B cell (primary cell): Measurements from ENCODE around the gene C3. TPM values are rescaled to one million over a fixed set of nuclear protein-coding genes. Genes with fewer than 3 reads are reported as not detected.
"Not testable (repeated sequence)": the region's sequence is repeated elsewhere in the genome, so short reads cannot be mapped to it uniquely, and the experiment has no call there.

Source experiments
- ATAC-seq: fragments of 200-7000 bp; cut with Tn5 transposase; one replicate; pipeline ENCODE4 v1.10.0; 2021; ENCODE audit warnings: low read depth, mild to moderate bottlenecking, moderate number of reproducible peaks, moderate library complexity
- CTCF ChIA-PET: fragments of 350-600 bp; sonication (Branson Sonifier 250); formaldehyde crosslinking; loops from one replicate; lab custom pipeline; 2021; ENCODE audit warnings: antibody characterized with exemption, inconsistent platforms; lab: Charles Lee
- POLR2A ChIA-PET: fragments of 350-600 bp; sonication (Branson Sonifier 250); formaldehyde crosslinking; loops from one replicate; lab custom pipeline; 2021; ENCODE audit warnings: antibody characterized with exemption; lab: Charles Lee
- DNase-seq: peaks from one replicate; pipeline ENCODE4 v3.0.0; 2013
- H2AFZ ChIP-seq: 2 replicates; pipeline ENCODE4 v1.6.1; 2012; ENCODE audit warnings: mild to moderate bottlenecking, low read depth, low read length; ENCODE audit not compliant: insufficient read depth, poor library complexity, severe bottlenecking
- H3K27ac ChIP-seq, 2 donors: 1 replicate in 1 of 2; 2 replicates in 1 of 2; pipeline ENCODE4 v1.5.1; 2012 to 2013; ENCODE audit warnings: low read length in 2 of 2, mild to moderate bottlenecking in 2 of 2, moderate library complexity in 1 of 2
- H3K27me3 ChIP-seq, 4 experiments: fragments of 200-600 bp in 1 of 4; sonication (generic) in 1 of 4; replicated peaks in 1 of 4; 1 replicate in 2 of 4; 2 replicates in 2 of 4; pipeline versions ENCODE4 v1.6.1 to v1.7.0; 2013 to 2016; ENCODE audit warnings: low read length in 3 of 4, mild to moderate bottlenecking in 2 of 4, mixed read lengths in 1 of 4, moderate library complexity in 1 of 4; ENCODE audit not compliant: insufficient read depth in 4 of 4, control insufficient read depth in 3 of 4; ENCODE audit errors: control extremely low read depth in 1 of 4
- H3K36me3 ChIP-seq, 2 experiments: replicated peaks in 1 of 2; 1 replicate in 1 of 2; 2 replicates in 1 of 2; pipeline versions ENCODE4 v1.6.1 to v1.7.1; 2013; ENCODE audit warnings: low read length in 1 of 2; ENCODE audit not compliant: insufficient read depth in 2 of 2, control insufficient read depth in 1 of 2; ENCODE audit errors: control extremely low read depth in 1 of 2, extremely low read depth in 1 of 2
- H3K4me1 ChIP-seq, 2 donors: fragments of 200-600 bp in 1 of 2; sonication (generic) in 1 of 2; 1 replicate in 1 of 2; 2 replicates in 1 of 2; pipeline versions ENCODE4 v1.5.1 to v1.6.1; 2013 to 2017; ENCODE audit warnings: low read length in 2 of 2; ENCODE audit not compliant: control insufficient read depth in 2 of 2, insufficient read depth in 2 of 2
- H3K4me2 ChIP-seq: replicated peaks from 2 replicates; pipeline ENCODE3; 2012; ENCODE audit warnings: mild to moderate bottlenecking, low read depth, low read length; ENCODE audit not compliant: poor library complexity, severe bottlenecking
- H3K4me3 ChIP-seq, 5 experiments: fragments of 200-600 bp in 1 of 5; sonication (generic) in 1 of 5; 1 replicate in 3 of 5; 2 replicates in 2 of 5; pipeline versions ENCODE4 v1.5.1 to v1.7.0; 2011 to 2016; ENCODE audit warnings: low read length in 4 of 5, mild to moderate bottlenecking in 4 of 5, low read depth in 2 of 5, control low read depth in 1 of 5, moderate library complexity in 1 of 5; ENCODE audit not compliant: insufficient read depth in 1 of 5; ENCODE audit errors: control extremely low read depth in 1 of 5, extremely low read depth in 1 of 5
- H3K79me2 ChIP-seq: fragments of 200-600 bp; sonication (generic); one replicate; pipeline ENCODE4 v1.6.0; 2016; ENCODE audit warnings: low read length; ENCODE audit not compliant: control insufficient read depth, insufficient read depth
- H3K9ac ChIP-seq: fragments of 200-600 bp; sonication (generic); 2 replicates; pipeline ENCODE4 v1.6.1; 2017; ENCODE audit warnings: mild to moderate bottlenecking, low read length, moderate library complexity
- H3K9me3 ChIP-seq, 3 donors: one replicate each; pipeline versions ENCODE4 v1.6.1 to v1.7.1; 2013; ENCODE audit warnings: low read length in 2 of 3; ENCODE audit not compliant: control insufficient read depth in 2 of 3, insufficient read depth in 1 of 3; ENCODE audit errors: control extremely low read depth in 1 of 3
- H4K20me1 ChIP-seq: 2 replicates; pipeline ENCODE4 v1.6.0; 2012; ENCODE audit warnings: mild to moderate bottlenecking, low read length; ENCODE audit not compliant: insufficient read depth, control insufficient read depth, poor library complexity, severe bottlenecking
- H3K27ac Mint-ChIP-seq: one replicate; pipeline ENCODE4 v1.8.0; 2021; ENCODE audit warnings: mixed read lengths
- H3K27me3 Mint-ChIP-seq: one replicate; pipeline ENCODE4 v1.8.0; 2021; ENCODE audit warnings: mixed read lengths
- H3K4me1 Mint-ChIP-seq: one replicate; pipeline ENCODE4 v1.8.0; 2021; ENCODE audit warnings: mixed read lengths
- H3K4me3 Mint-ChIP-seq: one replicate; pipeline ENCODE4 v1.8.0; 2021; ENCODE audit warnings: mixed read lengths
- H3K9me3 Mint-ChIP-seq: one replicate; pipeline ENCODE4 v1.8.0; 2022; ENCODE audit warnings: mixed read lengths; ENCODE audit not compliant: insufficient read depth
- CTCF ChIP-seq: fragments of 200-600 bp; IDR thresholded peaks from one replicate; pipeline ENCODE4 v1.8.0; 2022; ENCODE audit warnings: antibody characterized with exemption, mild to moderate bottlenecking
- WGBS: methylation state at CpG from one replicate; pipeline ENCODE4 v1.1.5; 2013; ENCODE audit warnings: missing lambda C conversion rate; ENCODE audit not compliant: insufficient coverage; 5-methylcytosine and 5-hydroxymethylcytosine counted together
- intact Hi-C: fragments of 100-400 bp; cut with micrococcal nuclease; formaldehyde crosslinking; loops from one replicate; pipeline ENCODE4 v1.10.0; 2022
- polyA plus RNA-seq: library from polyadenylated mRNA; depleted of rRNA; stranded (reverse); fragments of >200 nt; gene quantifications from 2 replicates; pipeline ENCODE4 v1.2.3, GENCODE V29; 2012
- total RNA-seq, 2 donors: library from RNA; stranded (reverse); fragments of 120-200 nt in 1 of 2; gene quantifications; 1 replicate in 1 of 2; 2 replicates in 1 of 2; pipeline versions ENCODE4 v1.2.3 to v1.2.4, GENCODE V29; 2013 to 2022

Gene C3
- total and polyA plus RNA-seq, 2 donors (not counting 1 experiment from before 2014, with no cell fraction given): 0.01 to 0.47 TPM

GRCh38 chr19:6750062-6750461 lies 29.6 kb upstream of the C3 start:
- no peak for ATAC-seq
- 94% methylated on average over 7 of the region's 20 CpGs for WGBS
- CTCF ChIA-PET: interaction anchor here (0.6 to 1.3 kb wide), 3 partner anchors 9 to 113 kb away, joined by 3 to 4 read pairs (median 4); no protein-coding TSS in a partner anchor

GRCh38 chr19:6748543-6748942 lies 28.1 kb upstream of the C3 start:
- H3K27me3 ChIP-seq, H3K79me2 ChIP-seq, H3K27ac Mint-ChIP-seq, H3K9me3 ChIP-seq, H3K4me3 ChIP-seq, H3K9me3 Mint-ChIP-seq, H3K4me3 Mint-ChIP-seq, intact Hi-C loops, H3K4me1 ChIP-seq, H2AFZ ChIP-seq, H3K4me1 Mint-ChIP-seq, H3K4me2 ChIP-seq, H3K27me3 Mint-ChIP-seq, H3K27ac ChIP-seq, ATAC-seq, DNase-seq, POLR2A ChIA-PET, H3K9ac ChIP-seq: not testable (repeated sequence)
- WGBS: 97% methylated on average over 7 of the region's 10 CpGs
- Histone ChIP-seq H3K36me3 (peaks cover 0 to 38% of the 10 kb centered on the region in 2 experiments), H4K20me1 (peaks cover 11% of the 10 kb centered on the region)
- CTCF ChIA-PET: interaction anchor here (0.6 to 1.7 kb wide), 2 partner anchors 8 to 115 kb away, joined by 3 to 6 read pairs; no protein-coding TSS in a partner anchor

More at GRCh38 chr19:6750062-6750461, 29.6 kb upstream of the C3 start:
- H3K4me1 ChIP-seq: peaks cover 10 to 18% of the 10 kb centered on the region in 2 donors
- H3K79me2 ChIP-seq: peaks cover 14% of the 10 kb centered on the region
- H3K36me3 ChIP-seq: peaks cover 0 to 42% of the 10 kb centered on the region in 2 experiments
- H2AFZ ChIP-seq: no peak overlapping the region
- H3K4me3 ChIP-seq: no peak overlapping the region
- no peak for DNase-seq
- no peak for TF ChIP-seq CTCF
- POLR2A ChIA-PET: no interaction called here
- H4K20me1 ChIP-seq: peaks cover 23% of the 10 kb centered on the region
- no peaks in the 10 kb centered on the region for H3K9me3 ChIP-seq
- Mint-ChIP-seq H3K27me3 (no peaks in the 10 kb centered on the region), H3K4me1 (peaks cover 14% of the 10 kb centered on the region), H3K27ac (no peak overlapping the region), H3K9me3 (no peaks in the 10 kb centered on the region), H3K4me3 (no peak overlapping the region)
- H3K27me3 ChIP-seq: no peaks in the 10 kb centered on the region
- H3K9ac ChIP-seq: no peak overlapping the region
- intact Hi-C loops: loop anchor here (5.0 kb wide), 1 partner anchor 118 kb away; no protein-coding TSS in a partner anchor
- no peak overlapping the region for H3K4me2 ChIP-seq
- no peak overlapping the region for H3K27ac ChIP-seq
